DND-41 (cell line): ENCODE results near the gene MFSD12.

ENCODE experiments used
- EZH2 ChIP-seq: IDR thresholded peaks from 3 replicates; pipeline ENCODE4 v1.6.1; 2012; ENCODE audit warnings: borderline replicate concordance, low read depth, mild to moderate bottlenecking, moderate library complexity, low read length, inconsistent platforms; ENCODE audit not compliant: severe bottlenecking
- TF ChIP-seq, protein P1 (sequence below): IDR thresholded peaks from 2 replicates; pipeline ENCODE4 v1.5.1; 2012; ENCODE audit warnings: borderline replicate concordance, low read length, moderate library complexity, mild to moderate bottlenecking; ENCODE audit not compliant: poor library complexity, severe bottlenecking; ENCODE audit errors: extremely low read depth

- TF ChIP-seq, protein P1, sequence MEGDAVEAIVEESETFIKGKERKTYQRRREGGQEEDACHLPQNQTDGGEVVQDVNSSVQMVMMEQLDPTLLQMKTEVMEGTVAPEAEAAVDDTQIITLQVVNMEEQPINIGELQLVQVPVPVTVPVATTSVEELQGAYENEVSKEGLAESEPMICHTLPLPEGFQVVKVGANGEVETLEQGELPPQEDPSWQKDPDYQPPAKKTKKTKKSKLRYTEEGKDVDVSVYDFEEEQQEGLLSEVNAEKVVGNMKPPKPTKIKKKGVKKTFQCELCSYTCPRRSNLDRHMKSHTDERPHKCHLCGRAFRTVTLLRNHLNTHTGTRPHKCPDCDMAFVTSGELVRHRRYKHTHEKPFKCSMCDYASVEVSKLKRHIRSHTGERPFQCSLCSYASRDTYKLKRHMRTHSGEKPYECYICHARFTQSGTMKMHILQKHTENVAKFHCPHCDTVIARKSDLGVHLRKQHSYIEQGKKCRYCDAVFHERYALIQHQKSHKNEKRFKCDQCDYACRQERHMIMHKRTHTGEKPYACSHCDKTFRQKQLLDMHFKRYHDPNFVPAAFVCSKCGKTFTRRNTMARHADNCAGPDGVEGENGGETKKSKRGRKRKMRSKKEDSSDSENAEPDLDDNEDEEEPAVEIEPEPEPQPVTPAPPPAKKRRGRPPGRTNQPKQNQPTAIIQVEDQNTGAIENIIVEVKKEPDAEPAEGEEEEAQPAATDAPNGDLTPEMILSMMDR, result no peak
- no peak for TF ChIP-seq EZH2
Measured at GRCh38 chr19:3535981-3536380, 21.4 kb downstream of the MFSD12 start.
